ENCODE results near the gene LINGO3.

The LINGO3 gene

DNA sequence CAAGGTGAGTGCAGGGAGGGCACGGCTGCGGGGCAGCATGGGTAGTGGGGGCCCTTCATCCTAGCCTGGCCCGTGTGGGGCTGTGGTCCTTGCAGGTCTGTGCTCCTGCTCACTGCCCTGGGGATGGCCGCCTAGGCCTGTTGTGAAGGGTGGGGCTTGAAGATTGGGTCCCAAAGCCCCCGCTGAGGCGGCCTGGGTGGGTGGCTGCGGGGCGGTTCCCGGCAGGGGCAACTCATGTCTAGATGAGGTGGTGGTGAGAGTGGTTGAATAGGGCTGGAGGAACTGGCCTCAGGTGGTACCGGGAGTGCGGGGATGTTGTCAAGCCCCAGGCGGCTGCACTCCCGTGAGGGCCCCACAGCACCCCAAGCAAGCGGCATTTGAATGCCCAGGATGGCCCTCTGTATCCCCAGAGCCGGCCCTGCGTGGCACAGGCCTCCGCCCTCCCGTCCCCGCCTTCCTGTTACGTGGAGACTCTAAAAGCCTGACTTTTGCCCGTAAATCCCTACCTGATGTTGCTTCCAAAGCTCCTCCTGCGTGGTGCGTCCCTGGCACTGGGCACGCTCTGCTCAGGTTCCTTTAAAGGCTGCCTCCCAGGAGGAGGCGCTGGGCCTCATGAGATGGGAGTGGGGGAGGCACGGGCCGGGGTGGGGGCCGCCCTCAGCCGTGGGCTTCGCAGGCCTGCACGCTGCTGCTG is 35.5 kb upstream of the LINGO3 start:
- no peak for TF ChIP-seq ZNF274 (IDR thresholded peaks at IDR 0.05; ENCODE audit: low read depth, low read length)
- H3K4me3 ChIP-seq (ENCODE audit: low read length): no peak overlapping the region

DNA sequence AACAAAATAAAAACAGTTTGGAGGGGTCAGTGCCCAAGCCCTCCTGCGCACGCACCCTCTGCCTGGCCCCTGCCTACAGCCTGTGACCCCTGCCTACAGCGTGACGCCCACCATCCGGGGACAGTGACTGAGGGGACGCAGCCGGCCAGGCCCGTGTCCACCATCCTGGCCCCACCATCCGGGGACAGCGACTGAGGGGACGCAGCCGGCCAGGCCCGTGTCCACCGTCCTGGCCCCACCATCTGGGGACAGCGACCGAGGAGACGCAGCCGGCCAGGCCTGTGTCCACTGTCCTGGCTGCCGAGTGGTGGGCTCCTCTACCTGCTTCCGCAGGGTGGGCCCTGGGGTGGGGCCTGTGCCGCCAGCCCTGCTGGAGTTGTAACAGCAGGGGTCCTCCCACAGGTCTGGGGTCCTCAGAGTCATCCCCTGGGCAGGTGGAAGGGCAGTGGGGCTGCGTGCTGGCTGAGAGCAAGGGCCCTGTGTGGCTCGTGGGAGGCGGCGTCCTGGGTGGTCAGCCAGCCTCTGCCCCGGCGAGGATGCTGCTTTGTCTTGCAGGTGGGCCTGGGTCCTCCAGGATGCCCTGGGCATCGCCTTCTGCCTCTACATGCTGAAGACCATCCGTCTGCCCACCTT is 34.8 kb upstream of the LINGO3 start:
- H3K4me3 ChIP-seq (ENCODE audit: low read length): no peak overlapping the region
- TF ChIP-seq ZNF274 (IDR thresholded peaks at IDR 0.05; ENCODE audit: low read depth, low read length): no peak

DNA sequence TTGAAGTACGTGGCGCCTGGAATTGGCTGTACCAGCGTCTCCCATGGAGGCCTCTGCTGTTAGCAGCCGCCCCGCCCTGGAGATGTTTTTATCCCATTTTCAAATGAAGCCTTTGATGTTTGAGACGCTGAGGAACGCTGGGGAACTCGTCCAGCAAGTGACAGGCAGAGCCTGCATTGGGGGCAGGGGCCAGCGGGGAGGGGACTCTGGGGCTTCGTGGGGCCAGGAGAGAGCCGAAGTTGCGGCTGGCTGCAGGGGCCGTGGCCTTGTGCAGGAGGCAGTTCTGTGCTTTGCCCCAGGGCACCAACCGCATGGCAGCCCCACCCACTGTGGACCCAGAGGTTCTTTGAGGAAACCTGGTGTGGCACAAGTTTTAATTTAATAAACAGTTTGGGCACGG is 34.0 kb upstream of the LINGO3 start:
- H3K4me3 ChIP-seq (ENCODE audit: low read length): no peak overlapping the region
- no peak for TF ChIP-seq ZNF274 (IDR thresholded peaks at IDR 0.05; ENCODE audit: low read depth, low read length)

DNA sequence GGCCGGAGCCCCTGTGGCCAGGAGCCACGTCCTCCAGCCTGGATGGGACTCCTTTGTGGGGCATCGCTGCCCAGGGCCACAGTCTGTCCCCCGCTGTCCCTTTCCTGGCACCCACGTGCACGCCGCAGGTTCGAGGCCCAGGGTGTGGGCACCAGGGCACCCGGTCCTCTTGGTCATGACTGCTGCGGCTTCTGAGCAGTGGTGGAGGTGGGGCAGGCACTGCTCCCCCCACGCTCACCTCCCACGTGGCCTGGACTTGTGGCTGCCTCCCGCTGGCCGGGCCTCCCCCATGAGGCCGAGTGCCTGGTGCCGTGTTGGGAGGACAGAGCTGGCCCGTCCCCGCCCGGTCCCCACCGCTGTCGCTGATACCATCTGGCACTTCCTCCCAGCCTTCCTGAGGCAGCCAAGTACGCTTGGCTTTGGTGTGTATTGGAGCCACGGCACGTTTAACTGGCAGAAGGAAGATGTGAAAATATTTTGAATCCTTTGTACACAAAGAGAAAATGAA is 33.3 kb upstream of the LINGO3 start:
- H3K4me3 ChIP-seq (ENCODE audit: low read length): no peak overlapping the region
- no peak for TF ChIP-seq ZNF274 (IDR thresholded peaks at IDR 0.05; ENCODE audit: low read depth, low read length)

DNA sequence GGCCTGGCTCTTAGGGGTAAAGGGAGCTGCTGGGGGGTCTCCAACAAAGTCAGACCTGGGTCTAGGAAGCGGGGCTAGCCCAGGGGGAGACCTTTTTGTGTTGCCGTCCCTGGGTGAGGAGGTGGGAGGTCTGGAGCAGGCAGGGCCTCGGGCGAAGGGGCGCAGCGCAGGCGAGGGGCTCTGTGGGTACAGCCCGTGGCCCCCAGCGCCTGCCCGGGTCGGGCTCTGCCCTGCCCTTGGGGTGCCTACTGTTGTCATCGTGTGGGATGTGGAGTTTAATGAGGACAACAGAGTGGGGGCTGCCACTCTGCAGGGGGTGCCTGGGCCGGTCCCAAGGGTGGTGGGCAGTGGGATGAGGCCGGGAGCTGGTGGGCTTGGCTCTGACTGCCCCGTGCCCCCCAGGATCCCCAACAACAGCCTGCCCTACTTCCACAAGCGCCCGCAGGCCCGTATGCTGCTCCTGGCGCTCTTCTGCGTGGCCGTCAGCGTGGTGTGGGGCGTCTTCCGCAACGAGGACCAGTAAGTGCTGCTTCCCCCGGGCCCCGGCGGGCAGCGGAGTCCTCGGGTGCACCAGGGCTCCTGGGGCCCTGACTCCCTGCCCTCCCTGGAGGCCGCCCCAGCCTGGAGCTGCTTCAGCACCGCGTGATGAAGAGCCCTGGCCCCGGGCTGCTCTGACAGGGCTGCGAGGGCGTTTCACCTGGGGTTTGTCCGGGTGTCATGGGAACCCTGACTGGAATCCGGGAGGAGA is 32.7 kb upstream of the LINGO3 start:
- TF ChIP-seq ZNF274 (IDR thresholded peaks at IDR 0.05; ENCODE audit: low read depth, low read length): no peak
- H3K4me3 ChIP-seq (ENCODE audit: low read length): no peak overlapping the region

DNA sequence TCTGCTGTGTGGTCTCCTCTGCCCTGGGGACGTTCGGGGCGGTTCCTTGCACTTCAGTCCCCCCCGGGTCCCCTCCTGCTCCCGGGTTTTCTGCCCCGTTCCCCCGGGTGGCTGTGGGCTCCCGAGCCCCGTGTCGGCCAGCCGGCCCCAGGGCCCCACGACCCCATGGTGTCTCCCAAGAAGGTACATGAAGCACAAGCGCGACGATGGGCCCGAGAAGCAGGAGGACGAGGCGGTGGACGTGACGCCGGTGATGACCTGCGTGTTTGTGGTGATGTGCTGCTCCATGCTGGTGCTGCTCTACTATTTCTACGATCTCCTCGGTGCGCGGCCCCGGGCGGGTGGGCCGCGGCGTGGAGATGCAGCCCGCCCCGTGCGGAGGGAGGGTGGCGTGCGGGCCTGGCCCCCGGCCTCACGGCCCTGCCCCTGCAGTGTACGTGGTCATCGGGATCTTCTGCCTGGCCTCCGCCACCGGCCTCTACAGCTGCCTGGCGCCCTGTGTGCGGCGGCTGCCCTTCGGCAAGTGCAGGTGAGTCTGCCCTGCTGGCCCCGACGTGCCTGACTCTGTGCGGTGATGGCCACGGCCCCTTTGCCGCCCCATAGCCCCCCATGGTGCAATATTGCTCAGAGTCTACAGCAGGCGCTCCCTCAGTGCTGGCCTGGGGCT is 31.8 kb upstream of the LINGO3 start:
- TF ChIP-seq ZNF274 (IDR thresholded peaks at IDR 0.05; ENCODE audit: low read depth, low read length): no peak
- H3K4me3 ChIP-seq (ENCODE audit: low read length): no peak overlapping the region

DNA sequence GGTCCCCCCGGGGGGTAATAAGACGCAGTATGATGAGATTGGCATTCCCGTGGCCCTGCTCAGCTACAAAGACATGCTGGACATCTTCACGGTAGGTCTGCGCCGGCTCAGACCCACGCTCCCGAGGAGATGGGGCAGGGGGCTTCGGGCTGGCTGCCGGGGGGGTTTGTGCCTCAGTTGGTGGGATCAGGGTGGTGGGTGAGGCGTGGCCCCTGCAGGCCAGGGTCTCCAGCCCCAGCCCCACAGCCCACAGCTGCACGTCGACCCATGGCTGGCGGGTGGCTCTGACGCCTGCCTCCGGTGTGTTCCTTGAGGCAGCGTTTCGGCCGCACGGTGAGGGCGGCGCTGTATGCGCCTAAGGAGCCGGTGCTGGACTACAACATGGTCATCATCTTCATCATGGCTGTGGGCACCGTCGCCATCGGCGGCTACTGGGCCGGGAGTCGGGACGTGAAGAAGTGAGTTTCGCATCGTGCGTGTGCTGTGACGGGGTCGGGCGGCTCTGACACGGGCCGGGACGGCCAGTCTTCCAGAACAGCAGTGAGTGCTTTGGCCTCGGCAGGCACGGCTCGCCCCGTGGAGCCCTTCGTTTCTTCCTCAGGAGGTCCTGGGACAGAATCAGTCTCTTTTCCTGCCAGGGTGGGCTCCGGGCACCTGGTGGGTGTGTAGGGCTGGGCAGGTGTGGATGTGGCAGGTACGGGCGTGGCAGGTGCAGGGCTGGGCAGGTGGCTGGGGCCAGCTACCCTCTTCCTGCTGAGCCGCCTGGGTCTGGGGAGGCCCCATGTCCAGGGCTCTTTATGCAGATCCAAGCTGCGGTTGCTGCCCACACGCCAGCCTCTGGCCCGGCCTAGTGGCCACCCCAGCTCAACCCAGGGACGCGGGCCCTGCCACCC is 31.0 kb upstream of the LINGO3 start:
- no peak overlapping the region for H3K4me3 ChIP-seq (ENCODE audit: low read length)
- TF ChIP-seq ZNF274 (IDR thresholded peaks at IDR 0.05; ENCODE audit: low read depth, low read length): no peak

DNA sequence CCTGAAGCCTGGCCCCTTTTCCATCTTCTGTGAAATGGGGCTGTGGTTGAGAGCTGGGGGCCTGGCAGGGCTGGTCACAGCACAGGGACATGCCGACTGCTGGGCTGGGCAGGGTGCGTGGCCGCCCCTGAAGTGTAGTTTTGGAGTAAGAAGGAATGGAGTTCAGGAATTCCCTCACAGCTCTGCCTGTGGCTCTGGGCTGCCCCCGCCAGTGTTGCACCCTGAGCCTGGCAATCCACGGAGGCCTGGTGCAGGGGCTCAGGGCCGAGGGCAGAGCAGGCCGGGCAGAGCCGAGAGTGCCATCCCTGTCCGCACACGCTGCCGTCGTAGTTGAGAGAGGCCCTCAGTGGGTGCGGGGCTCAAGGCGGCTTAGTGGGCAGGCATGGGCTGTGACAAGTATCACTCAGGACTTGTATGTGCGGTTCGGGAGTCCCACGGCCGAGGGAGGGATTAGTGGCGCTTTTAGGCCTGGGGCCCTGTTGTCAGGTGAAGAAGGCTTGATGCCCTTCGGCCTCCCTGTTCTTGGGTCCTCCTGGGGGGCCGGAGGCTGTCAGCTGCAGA is 30.2 kb upstream of the LINGO3 start:
- no peak overlapping the region for H3K4me3 ChIP-seq (ENCODE audit: low read length)
- TF ChIP-seq ZNF274 (IDR thresholded peaks at IDR 0.05; ENCODE audit: low read depth, low read length): no peak

DNA sequence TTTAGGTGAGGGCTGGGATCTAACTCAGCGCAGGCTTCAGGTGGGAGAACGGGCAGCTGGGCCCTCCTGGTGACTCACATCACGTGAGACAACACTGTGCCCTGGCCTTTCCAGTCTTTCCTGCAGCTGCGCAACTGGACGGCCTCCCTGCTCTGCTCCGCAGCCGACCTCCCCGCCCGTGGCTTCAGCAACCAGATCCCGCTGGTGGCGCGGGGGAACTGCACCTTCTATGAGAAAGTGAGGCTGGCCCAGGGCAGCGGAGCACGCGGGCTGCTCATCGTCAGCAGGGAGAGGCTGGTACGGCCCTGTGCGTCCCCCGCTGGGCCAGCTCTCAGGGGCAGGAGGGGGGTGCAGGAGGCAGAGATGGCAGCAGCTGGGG is 29.4 kb upstream of the LINGO3 start:
- TF ChIP-seq ZNF274 (IDR thresholded peaks at IDR 0.05; ENCODE audit: low read depth, low read length): no peak
- H3K4me3 ChIP-seq (ENCODE audit: low read length): no peak overlapping the region

DNA sequence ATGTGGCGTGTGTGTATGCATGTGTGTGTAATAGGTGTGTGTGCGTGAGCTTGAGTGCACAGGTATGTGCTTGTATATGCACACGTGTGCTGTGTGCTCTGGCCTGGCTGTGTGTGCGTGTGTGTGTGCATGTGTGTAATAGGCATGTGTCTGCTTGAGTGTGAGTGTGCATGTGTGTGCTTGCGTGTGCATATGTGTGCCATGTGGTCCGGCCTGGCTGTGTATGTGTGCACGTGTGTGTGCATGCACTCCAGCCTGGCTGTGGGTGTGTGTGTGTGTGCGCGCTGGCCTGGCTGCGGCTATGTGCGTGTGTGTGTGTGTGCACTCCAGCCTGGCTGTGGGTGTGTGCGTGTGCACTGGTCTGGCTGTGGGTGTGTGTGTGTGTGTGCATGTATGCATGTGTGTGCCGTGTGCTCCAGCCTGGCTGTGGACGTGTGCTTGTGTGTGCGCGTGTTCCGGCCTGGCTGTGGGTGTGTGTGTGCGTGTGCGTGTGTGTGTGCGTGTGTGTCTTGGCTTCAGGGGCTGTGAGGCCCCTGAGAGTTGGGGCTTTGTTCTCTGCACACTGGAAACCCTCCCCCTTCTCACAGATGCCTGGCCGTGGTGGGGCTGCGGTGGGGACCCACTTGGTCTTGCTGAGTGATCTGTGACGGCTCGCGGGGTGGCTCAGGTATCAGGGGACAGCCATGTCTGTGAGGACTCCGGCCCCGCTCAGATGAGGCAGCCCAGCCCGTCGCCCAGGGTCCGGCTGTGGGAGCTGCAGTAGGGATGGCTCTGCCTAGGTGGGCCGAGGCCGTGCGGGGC is 28.8 kb upstream of the LINGO3 start:
- no peak for TF ChIP-seq ZNF274 (IDR thresholded peaks at IDR 0.05; ENCODE audit: low read depth, low read length)
- no peak overlapping the region for H3K4me3 ChIP-seq (ENCODE audit: low read length)

DNA sequence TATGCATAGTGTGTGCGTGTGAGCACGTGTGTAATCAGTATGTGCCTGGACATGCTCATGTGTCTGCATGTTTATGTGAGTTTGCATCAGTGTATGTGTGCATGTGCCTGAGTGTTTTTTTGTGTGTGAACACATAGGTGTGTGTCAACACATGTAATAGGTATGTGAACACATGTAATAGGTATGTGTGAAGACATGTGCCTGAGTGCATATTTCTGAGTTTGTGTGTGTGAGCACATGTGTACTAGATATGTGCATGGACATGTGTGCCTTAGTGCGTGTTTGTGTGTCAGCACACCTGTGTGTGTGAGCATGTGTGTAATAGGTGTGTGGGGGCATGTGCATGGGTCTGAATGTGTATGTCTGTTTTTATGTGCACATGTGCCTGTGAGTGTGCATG is 27.9 kb upstream of the LINGO3 start:
- no peak overlapping the region for H3K4me3 ChIP-seq (ENCODE audit: low read length)
- TF ChIP-seq ZNF274 (IDR thresholded peaks at IDR 0.05; ENCODE audit: low read depth, low read length): no peak

DNA sequence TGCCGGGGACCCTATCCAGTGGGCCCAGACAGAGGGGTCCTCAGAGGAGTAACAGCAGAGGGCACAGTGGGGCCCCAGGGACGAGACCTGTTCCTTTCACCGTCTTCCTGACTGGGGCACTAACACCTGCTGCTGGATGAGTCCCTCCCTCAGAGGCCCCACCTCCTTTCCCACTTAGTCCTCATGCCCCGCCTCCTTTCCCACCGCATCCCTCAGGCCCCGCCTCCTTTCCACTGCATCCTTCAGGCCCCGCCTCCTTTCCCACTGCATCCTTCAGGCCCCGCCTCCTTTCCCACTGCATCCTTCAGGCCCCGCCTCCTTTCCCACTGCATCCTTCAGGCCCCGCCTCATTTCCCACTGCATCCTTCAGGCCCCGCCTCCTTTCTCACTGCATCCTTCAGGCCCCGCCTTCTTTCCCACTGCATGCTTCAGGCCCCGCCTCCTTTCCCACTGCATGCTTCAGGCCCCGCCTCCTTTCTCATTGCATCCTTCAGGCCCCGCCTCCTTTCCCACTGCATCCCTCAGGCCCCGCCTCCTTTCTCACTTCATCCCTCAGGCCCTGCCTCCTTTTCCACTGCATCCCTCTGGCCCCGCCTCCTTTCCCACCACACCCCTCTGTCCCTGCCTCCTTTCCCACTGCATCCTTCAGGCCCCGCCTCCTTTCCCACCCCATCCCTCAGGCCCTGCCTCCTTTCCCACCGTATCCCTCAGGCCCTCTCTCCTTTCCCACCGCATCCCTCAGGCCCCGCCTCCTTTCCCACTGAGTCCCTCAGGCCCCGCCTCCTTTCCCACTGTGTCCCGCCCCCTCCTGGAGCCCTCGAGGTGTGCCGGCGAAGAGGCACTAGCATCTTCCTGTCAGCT is 27.3 kb upstream of the LINGO3 start:
- no peak overlapping the region for H3K4me3 ChIP-seq (ENCODE audit: low read length)
- no peak for TF ChIP-seq ZNF274 (IDR thresholded peaks at IDR 0.05; ENCODE audit: low read depth, low read length)

All from GM08714 (cell line).